ENCODE results near the gene ALG5.

Gene ALG5

GRCh38 chr13:36986462-36987240, 12.5 kb downstream of the ALG5 start:
- TF ChIP-seq, protein P1, sequence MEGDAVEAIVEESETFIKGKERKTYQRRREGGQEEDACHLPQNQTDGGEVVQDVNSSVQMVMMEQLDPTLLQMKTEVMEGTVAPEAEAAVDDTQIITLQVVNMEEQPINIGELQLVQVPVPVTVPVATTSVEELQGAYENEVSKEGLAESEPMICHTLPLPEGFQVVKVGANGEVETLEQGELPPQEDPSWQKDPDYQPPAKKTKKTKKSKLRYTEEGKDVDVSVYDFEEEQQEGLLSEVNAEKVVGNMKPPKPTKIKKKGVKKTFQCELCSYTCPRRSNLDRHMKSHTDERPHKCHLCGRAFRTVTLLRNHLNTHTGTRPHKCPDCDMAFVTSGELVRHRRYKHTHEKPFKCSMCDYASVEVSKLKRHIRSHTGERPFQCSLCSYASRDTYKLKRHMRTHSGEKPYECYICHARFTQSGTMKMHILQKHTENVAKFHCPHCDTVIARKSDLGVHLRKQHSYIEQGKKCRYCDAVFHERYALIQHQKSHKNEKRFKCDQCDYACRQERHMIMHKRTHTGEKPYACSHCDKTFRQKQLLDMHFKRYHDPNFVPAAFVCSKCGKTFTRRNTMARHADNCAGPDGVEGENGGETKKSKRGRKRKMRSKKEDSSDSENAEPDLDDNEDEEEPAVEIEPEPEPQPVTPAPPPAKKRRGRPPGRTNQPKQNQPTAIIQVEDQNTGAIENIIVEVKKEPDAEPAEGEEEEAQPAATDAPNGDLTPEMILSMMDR (IDR thresholded peaks at IDR 0.05; ENCODE audit: control insufficient read depth, insufficient read depth, low read depth, low read length, missing control alignments), result no peak
- H3K4me3 ChIP-seq (ENCODE audit: control insufficient read depth, low read depth, low read length), result no peak overlapping the region
- no peak for DNase-seq (ENCODE audit: low read depth)

- TF ChIP-seq, protein P1 (IDR thresholded peaks at IDR 0.05; ENCODE audit: control insufficient read depth, insufficient read depth, low read depth, low read length, missing control alignments), result peak; percentile 39
- DNase-seq (ENCODE audit: low read depth), result no peak
These were observed 17.9 kb downstream of the ALG5 start for GRCh38 chr13:36981156-36981743.

GRCh38 chr13:36979361-36980050, 19.6 kb downstream of the ALG5 start:
- H3K4me3 ChIP-seq (ENCODE audit: control insufficient read depth, low read depth, low read length), result no peak overlapping the region
- no peak for DNase-seq (ENCODE audit: low read depth)
- TF ChIP-seq, protein P1 (IDR thresholded peaks at IDR 0.05; ENCODE audit: control insufficient read depth, insufficient read depth, low read depth, low read length, missing control alignments), result no peak

More at GRCh38 chr13:36981156-36981743, 17.9 kb downstream of the ALG5 start:
- H3K4me3 ChIP-seq (ENCODE audit: control insufficient read depth, low read depth, low read length), result no peak overlapping the region

DNA sequence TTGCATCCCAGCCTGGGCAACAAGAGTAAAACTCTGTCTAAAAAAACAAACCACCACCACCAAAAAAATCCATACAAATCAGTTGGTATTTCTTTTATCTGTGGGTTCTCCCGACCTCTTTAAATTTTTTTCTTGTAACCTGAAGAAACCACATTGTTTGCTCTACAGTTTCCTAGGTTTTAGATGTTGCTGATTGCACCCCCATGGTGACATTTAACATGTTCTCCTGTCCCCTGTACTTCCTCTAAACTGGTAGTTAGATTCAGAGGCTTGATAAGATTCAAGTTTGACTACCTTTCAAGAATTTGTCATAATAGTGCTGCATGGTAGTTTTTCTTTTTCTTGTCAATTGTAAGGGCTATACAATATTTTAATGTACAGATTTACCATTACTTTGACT, 24.0 kb downstream of the ALG5 start:
- no peak for DNase-seq (ENCODE audit: low read depth)

DNA sequence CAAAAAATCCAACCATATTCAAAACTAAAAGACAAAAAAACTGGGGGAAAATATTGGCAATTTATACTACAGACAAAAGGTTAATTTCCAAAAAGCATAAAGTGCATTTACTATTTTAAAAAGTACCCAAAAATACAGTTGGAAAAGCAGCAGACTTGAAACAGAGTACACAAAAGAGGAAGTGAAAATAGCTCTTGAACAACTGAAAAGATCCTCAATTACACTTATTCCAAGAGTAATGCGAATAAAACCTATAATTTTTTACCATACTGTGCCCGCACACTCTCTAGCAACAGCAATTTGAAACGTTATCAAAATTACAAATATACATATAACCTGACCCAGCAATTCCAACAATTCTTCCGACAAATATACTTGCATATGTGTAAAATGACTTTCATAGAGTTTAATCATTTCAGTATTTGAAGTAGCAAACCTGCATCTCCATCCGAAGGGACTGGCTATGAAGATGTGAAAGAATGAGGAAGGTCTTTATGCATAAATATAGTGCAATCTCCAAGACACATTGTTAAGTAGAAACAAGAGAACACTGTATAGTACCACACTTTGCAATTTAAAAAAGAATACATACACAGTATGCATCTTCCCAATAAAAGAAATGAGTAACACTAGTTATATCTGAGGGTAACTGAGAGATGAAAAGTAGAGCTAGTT, 25.4 kb downstream of the ALG5 start:
- no peak for DNase-seq (ENCODE audit: low read depth)
- H3K4me3 ChIP-seq (ENCODE audit: control insufficient read depth, low read depth, low read length), result no peak overlapping the region
- TF ChIP-seq, protein P1 (IDR thresholded peaks at IDR 0.05; ENCODE audit: control insufficient read depth, insufficient read depth, low read depth, low read length, missing control alignments), result no peak

More for the DNA sequence above, 24.0 kb downstream of the ALG5 start:
- TF ChIP-seq, protein P1 (IDR thresholded peaks at IDR 0.05; ENCODE audit: control insufficient read depth, insufficient read depth, low read depth, low read length, missing control alignments), result no peak
- H3K4me3 ChIP-seq (ENCODE audit: control insufficient read depth, low read depth, low read length), result no peak overlapping the region

DNA sequence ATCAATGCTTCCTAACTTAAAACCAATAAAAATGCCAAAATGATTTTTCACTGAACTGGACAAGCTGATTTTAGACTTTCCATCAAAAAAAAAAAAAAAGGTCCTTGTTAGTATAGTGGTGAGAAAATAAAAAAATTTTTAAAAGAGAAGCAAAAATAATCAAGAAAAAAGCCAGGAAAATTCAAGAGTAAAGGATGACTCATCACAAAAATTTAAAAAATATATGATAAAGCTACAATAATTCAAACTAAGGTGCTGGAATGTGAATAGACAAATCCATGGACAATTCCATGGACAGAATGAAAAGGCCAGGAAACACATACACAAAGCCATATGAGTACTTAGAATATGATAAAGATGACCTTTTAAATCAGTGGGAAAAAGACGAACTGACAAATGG, 26.1 kb downstream of the ALG5 start:
- no peak for DNase-seq (ENCODE audit: low read depth)
- TF ChIP-seq, protein P1 (IDR thresholded peaks at IDR 0.05; ENCODE audit: control insufficient read depth, insufficient read depth, low read depth, low read length, missing control alignments), result no peak
- H3K4me3 ChIP-seq (ENCODE audit: control insufficient read depth, low read depth, low read length), result no peak overlapping the region
